Skeletal muscle satellite cell (primary cell): ENCODE measurements around the gene FGF5.
"Not testable (repeated sequence)": the region's sequence is repeated elsewhere in the genome, so short reads cannot be mapped to it uniquely, and the experiment has no call there.

ENCODE experiments used
- H3K27me3 ChIP-seq: 2 replicates; pipeline ENCODE4 v1.7.0; 2013; ENCODE audit warnings: low read length; ENCODE audit not compliant: control insufficient read depth, insufficient read depth
- H3K36me3 ChIP-seq: 2 replicates; pipeline ENCODE4 v1.7.0; 2013; ENCODE audit warnings: mild to moderate bottlenecking, control low read depth, low read length; ENCODE audit not compliant: insufficient read depth
- H3K4me1 ChIP-seq: 2 replicates; pipeline ENCODE4 v1.7.0; 2013; ENCODE audit warnings: low read length; ENCODE audit not compliant: control insufficient read depth, insufficient read depth
- H3K4me2 ChIP-seq: 2 replicates; pipeline ENCODE4 v1.7.0; 2013; ENCODE audit warnings: mild to moderate bottlenecking, low read length
- H3K4me3 ChIP-seq: 2 replicates; pipeline ENCODE4 v1.7.0; 2013; ENCODE audit warnings: low read length
- H3K9ac ChIP-seq: 2 replicates; pipeline ENCODE4 v1.7.0; 2013; ENCODE audit warnings: mild to moderate bottlenecking, low read depth, low read length, moderate library complexity
- H3K9me3 ChIP-seq: replicated peaks from 2 replicates; pipeline ENCODE4 v1.7.0; 2013; ENCODE audit warnings: mild to moderate bottlenecking, control low read depth, low read length

FGF5 gene

DNA sequence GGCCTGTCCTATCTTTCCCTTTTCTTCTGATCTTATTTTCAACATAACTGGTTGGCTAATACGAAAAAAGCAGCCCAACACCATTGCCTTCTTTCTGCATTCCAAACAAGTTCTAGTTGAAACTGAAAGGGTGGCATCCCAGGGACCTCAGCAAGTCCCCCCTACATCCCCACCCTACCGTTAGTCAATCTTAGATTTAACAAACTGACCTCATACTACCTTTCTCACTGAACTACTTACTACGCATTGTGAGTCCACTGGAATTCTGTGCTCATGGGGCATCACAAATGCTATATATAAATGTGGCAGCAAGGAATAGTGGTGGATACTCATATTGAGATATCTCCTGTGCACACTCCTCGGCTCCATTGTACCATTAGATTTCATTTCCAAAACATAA lies 33.1 kb upstream of the FGF5 start:
- H3K4me1 ChIP-seq: peaks cover 59% of the 10 kb centered on the region
- no peaks in the 10 kb centered on the region for H3K27me3 ChIP-seq
- H3K9ac ChIP-seq: no peak overlapping the region
- no peaks in the 10 kb centered on the region for H3K36me3 ChIP-seq
- H3K4me3 ChIP-seq: no peak overlapping the region
- H3K4me2 ChIP-seq: no peak overlapping the region
- no peaks in the 10 kb centered on the region for H3K9me3 ChIP-seq

DNA sequence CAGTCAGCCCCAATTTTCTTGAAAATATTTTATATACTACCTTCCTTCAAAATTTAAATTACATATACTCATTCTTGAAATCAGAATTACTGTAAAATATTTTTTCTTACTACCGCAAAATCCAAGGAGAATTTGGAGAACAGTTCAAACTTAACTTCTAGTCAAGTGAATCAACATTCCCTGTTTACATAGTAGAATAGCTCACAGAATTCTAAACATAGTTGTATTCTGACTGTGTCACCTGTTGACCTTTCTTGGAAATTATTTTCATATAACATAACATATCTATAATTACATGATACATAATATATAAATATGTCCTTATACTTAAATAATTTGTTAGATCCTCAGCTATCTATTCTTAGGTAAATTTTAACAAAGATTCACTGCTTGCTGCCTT lies 31.0 kb upstream of the FGF5 start:
- no peaks in the 10 kb centered on the region for H3K27me3 ChIP-seq
- peak overlapping the region; percentile 73 for H3K9ac ChIP-seq
- H3K4me2 ChIP-seq: peak overlapping the region; percentile 63
- H3K9me3 ChIP-seq: no peaks in the 10 kb centered on the region
- H3K36me3 ChIP-seq: no peaks in the 10 kb centered on the region
- H3K4me3 ChIP-seq: peak overlapping the region; percentile 35
- peaks cover 78% of the 10 kb centered on the region for H3K4me1 ChIP-seq

DNA sequence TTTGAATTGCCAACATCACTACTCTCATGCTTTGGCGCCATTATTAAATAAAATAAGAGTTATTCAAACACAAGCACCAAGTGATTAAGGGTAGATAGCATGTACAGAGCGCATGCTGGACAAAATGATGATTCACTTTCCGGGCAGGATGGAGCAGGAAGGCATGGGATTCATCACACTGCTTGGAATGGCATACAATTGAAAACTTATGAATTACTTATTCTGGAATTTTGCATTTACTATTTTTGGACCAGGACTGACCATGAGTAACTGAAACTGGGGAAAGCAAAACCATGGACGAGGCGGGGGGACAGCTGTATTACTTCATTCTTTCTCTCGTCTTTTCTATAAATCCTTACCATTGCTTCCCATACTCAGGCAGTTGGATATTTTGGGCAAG lies 28.5 kb upstream of the FGF5 start:
- no peaks in the 10 kb centered on the region for H3K36me3 ChIP-seq
- peak overlapping the region; percentile 66 for H3K4me2 ChIP-seq
- peak overlapping the region; percentile 44 for H3K4me3 ChIP-seq
- peak overlapping the region; percentile 83 for H3K9ac ChIP-seq
- H3K9me3 ChIP-seq: no peaks in the 10 kb centered on the region
- peaks cover 80% of the 10 kb centered on the region for H3K4me1 ChIP-seq
- no peaks in the 10 kb centered on the region for H3K27me3 ChIP-seq

DNA sequence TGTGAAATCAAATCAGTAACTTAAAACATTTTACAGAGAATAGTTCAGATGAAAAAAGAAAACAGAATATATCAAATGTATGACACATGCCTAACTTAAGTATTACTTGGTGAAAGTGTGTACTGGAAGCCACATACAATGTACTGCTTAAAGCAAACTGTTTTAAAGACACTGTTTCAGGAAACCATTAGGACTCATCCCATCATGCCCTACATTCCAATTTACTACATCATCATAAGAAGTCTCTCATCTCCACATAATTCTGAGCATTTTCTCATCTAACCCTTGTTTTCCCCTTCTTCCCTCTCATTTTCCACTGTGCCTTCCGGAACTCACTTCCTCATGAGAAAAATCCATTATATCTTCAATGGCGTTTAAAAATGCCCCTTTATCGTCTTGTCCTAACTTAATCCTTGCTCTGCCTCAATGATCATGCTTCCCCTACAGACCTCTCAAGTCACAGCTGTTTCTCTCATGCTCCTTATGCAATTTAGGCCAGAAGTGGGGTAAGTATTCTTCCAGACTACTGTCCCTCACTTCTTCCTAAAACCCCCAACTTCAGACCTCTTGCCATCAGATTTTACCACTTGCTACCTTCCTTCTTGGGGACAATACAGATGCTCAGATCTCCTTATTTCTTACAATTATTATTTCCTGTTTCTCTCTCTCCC lies 26.8 kb upstream of the FGF5 start:
- Histone ChIP-seq H3K4me2 (peak overlapping the region; percentile 10), H3K9me3 (no peaks in the 10 kb centered on the region), H3K4me3 (peak overlapping the region; percentile 5), H3K27me3 (no peaks in the 10 kb centered on the region), H3K4me1 (peaks cover 67% of the 10 kb centered on the region), H3K9ac (peak overlapping the region; percentile 83), H3K36me3 (no peaks in the 10 kb centered on the region)

DNA sequence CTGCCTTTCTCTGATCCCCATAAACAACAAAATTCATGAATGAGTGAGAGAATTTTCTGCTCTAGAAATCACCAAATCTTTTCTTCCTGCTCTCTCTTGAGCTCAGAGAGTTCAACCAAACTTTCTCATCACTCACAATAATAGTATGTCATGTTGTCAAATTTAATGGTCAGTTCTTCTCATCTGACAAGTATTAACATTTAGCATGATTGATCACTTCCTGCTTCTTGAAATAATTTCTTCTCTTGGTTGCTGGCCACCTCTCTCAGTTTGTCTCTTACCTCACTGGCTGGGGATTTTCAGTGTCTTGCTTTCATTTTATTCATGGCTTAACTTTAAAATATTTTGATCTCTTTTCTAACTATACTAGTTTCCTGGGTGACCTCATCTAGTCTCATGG lies 25.5 kb upstream of the FGF5 start:
- H3K9me3 ChIP-seq: no peaks in the 10 kb centered on the region
- peaks cover 55% of the 10 kb centered on the region for H3K4me1 ChIP-seq
- no peak overlapping the region for H3K4me3 ChIP-seq
- peak overlapping the region; percentile 20 for H3K9ac ChIP-seq
- no peaks in the 10 kb centered on the region for H3K27me3 ChIP-seq
- peak overlapping the region; percentile 38 for H3K4me2 ChIP-seq
- no peaks in the 10 kb centered on the region for H3K36me3 ChIP-seq

DNA sequence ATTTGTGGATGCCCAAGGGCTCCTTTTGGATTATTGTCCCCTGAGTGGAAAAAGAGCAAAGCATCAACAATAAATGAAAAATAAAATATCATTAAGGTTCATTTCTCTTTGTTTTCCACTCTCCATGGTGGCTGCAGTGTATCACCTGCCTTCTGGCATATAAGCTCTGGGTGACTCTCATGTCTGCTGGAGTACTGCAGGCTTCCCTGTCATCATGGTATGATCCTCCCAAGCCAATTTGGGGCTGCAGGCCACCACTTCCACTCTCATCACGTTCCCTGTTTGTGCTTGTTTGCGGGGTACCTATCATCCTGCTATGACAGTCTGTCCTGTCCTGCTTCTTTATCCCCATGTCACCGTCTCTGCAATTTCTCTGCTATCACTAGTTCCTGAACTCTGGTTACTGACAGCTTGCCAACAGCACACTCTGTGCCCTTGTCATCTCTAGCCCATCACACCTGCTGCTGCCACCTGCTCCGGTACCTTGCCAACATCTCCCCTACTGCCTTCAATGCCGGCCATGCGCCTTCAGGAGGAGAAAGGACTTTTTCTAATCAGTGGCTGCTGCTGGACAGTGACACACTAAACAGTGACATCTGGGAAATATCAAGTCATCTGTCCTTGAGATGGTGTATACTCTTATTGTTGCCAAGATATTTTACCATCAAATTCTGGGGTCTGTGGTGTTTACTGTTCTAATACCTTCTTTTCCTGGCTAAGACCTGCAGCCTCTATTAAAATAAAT lies 23.0 kb upstream of the FGF5 start:
- Histone ChIP-seq H3K9ac (no peak overlapping the region), H3K36me3 (no peaks in the 10 kb centered on the region)

DNA sequence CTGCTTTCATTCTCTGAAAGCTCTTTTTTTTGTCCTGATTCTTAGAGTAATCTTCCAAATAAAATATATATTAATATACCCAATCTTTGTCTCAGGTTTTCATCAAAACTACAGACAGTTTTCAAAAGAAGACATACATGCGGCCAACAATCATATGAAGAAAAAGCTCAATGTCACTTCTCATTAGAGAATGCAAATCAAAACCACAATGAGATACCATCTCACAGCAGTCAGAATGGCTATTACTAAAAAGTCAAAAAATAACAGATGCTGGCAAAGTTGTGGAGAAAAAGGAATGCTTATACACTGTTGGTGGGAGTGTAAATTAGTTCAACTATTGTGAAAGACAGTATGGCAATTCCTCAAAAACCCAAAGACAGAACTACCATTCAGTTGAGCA lies 19.0 kb upstream of the FGF5 start:
- H3K27me3 ChIP-seq, H3K9ac ChIP-seq, H3K4me3 ChIP-seq, H3K4me1 ChIP-seq, H3K36me3 ChIP-seq, H3K4me2 ChIP-seq, H3K9me3 ChIP-seq: not testable (repeated sequence)

More for the DNA sequence above, 23.0 kb upstream of the FGF5 start:
- no peaks in the 10 kb centered on the region for H3K27me3 ChIP-seq
- H3K4me2 ChIP-seq: no peak overlapping the region
- H3K9me3 ChIP-seq: no peaks in the 10 kb centered on the region
- no peak overlapping the region for H3K4me3 ChIP-seq
- peaks cover 33% of the 10 kb centered on the region for H3K4me1 ChIP-seq

DNA sequence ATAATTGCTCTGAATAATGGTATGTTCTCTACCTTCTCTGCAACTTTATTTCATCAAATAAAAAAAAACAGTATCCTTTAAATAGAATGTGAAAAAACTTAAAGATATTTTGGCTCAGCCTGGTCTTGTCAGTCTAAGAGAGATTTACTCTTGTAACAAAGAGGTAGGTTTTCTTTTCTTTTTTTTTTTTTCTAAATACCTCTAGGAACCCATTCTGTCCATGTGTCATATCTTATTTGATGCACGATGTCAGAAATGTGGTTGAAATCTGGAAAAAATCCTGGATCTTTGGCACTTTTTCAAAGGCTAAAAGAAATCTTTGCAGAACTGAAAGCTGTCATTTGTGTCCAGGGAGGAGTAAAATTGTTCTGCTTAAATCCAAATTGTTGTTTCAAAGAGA lies 17.3 kb upstream of the FGF5 start:
- H3K9ac ChIP-seq: no peak overlapping the region
- H3K4me2 ChIP-seq: peak overlapping the region; percentile 10
- H3K27me3 ChIP-seq: no peaks in the 10 kb centered on the region
- no peaks in the 10 kb centered on the region for H3K9me3 ChIP-seq
- H3K36me3 ChIP-seq: no peaks in the 10 kb centered on the region
- no peak overlapping the region for H3K4me3 ChIP-seq
- peaks cover 20% of the 10 kb centered on the region for H3K4me1 ChIP-seq

DNA sequence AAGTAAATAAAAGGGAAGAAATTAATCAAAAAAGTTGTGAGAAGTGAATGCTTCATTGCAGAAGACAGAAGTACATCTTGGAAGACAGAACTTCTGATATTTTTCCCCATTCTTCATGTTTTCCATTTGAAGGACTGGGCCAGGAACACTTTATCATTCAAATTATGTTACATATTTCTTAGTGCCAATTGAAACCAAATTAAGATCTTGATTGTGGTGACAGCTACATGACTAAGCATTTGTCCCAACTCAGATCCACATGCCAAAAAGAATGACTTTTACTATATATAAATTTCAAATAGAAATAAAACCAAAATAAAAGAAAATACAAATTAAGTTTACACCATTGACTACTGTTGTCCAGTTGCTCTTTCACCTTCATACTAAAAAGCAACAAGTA lies 14.0 kb upstream of the FGF5 start:
- Histone ChIP-seq H3K27me3 (no peaks in the 10 kb centered on the region), H3K4me1 (peaks cover 43% of the 10 kb centered on the region), H3K4me3 (no peak overlapping the region), H3K4me2 (no peak overlapping the region), H3K9me3 (no peaks in the 10 kb centered on the region), H3K36me3 (no peaks in the 10 kb centered on the region), H3K9ac (no peak overlapping the region)

DNA sequence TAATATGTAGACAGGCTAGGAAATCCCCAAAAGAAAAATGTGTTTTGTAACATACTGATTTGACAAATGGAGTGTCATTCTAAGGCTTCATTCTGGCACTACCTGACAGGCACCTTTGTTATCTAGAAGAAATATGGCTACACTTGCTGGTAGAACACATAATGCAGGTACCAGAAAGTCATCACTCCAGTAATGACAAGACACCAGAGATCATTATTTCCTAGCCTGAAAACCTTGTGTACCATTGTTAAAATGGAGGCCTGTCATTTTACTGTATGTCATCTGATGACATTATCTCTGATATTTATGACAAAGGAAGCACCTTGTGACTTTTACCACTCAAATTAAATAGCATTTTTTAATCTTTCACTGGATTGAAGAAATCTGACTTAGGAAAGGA lies 13.5 kb upstream of the FGF5 start:
- Histone ChIP-seq H3K4me3 (no peak overlapping the region), H3K27me3 (no peaks in the 10 kb centered on the region), H3K9ac (no peak overlapping the region), H3K36me3 (no peaks in the 10 kb centered on the region), H3K4me2 (no peak overlapping the region), H3K9me3 (no peaks in the 10 kb centered on the region), H3K4me1 (peaks cover 43% of the 10 kb centered on the region)

DNA sequence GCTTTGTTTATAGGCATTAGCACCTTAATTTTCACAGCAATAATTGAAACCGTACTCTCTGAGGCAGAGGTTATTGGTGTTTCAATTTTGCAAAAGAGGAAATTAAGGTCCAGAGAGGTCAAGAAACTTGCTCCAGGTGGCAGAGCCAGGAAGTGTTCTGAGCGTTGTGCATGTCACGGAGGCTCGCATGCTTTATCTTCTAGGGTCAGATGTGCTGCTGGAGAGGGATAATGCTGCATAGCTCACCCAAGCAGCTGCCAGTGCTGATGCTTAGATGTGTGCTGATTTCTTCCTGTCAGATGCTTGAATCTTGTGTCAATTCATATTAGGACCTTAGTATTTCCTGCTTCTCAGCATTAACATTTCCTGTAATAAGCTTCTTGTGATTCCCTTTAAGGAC lies 13.0 kb upstream of the FGF5 start:
- no peak overlapping the region for H3K4me2 ChIP-seq
- no peaks in the 10 kb centered on the region for H3K27me3 ChIP-seq
- H3K9me3 ChIP-seq: no peaks in the 10 kb centered on the region
- H3K4me3 ChIP-seq: no peak overlapping the region
- peaks cover 43% of the 10 kb centered on the region for H3K4me1 ChIP-seq
- H3K9ac ChIP-seq: no peak overlapping the region
- H3K36me3 ChIP-seq: no peaks in the 10 kb centered on the region

DNA sequence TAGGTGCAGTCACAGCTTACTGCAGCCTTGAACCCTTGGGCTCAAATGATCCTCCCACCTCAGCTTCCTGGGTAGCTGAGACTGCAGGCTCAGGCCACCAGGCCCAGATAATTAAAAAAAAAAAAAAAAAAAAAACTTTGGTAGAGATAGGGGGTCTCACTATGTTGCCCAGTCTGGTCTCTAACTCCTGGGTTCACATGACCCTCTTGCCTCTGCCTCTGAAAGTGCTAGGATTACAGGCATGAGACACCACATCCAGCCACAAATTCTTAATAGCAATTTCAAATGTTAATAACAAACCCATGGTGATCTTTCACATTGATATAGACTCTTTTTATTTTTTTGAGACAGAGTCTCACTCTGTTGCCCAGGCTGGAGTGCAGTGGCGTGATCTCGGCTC lies 12.3 kb upstream of the FGF5 start:
- Histone ChIP-seq H3K9ac (no peak overlapping the region), H3K4me2 (no peak overlapping the region), H3K27me3 (no peaks in the 10 kb centered on the region), H3K9me3 (no peaks in the 10 kb centered on the region), H3K4me1 (peaks cover 42% of the 10 kb centered on the region), H3K36me3 (no peaks in the 10 kb centered on the region), H3K4me3 (no peak overlapping the region)
